Sigmoid colon (tissue), 4 donors: ENCODE data around the gene PTPRD.

Source experiments
- EP300 ChIP-seq, 4 donors: sonication (generic); formaldehyde crosslinking; IDR thresholded peaks; one replicate each; pipeline ENCODE4 v1.6.1; 2017; ENCODE audit warnings: antibody characterized with exemption in 4 of 4
- POLR2A ChIP-seq, 2 donors: fragments of 450-650 bp; IDR thresholded peaks; one replicate each; pipeline ENCODE4 v1.6.1; 2016; ENCODE audit warnings: antibody characterized with exemption in 2 of 2, mild to moderate bottlenecking in 2 of 2, moderate library complexity in 2 of 2
- TF ChIP-seq, protein P1 (sequence below), 4 experiments: fragments of 450-650 bp in 3 of 4; fragments of 200-600 bp in 1 of 4; IDR thresholded peaks; one replicate each; pipeline ENCODE4 v1.5.1; 2016 to 2019; ENCODE audit warnings: antibody characterized with exemption in 4 of 4, mild to moderate bottlenecking in 3 of 4, moderate library complexity in 2 of 4

DNA sequence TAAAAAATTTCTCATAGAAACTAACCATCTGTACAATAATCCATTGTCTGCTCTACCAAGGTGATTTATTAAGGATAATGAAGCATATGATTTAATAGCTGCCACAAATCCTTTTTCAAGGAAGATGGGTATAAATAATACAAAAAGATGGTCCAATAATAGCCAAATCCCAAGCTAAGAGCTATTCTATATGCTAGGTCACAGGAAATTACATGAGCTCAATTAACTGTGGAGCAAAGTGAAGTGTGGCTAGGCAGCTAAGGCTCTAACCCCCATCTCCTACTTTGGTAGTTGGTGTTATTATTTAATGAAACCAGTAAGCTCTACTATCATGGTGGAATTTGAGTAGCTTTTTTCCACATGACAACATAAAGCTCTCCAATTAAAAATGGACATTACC lies 1768.3 kb downstream of the PTPRD start:
- TF ChIP-seq POLR2A (IDR thresholded peaks at IDR 0.05) (no peak), EP300 (IDR thresholded peaks at IDR 0.05) (no peak)
- TF ChIP-seq, protein P1, sequence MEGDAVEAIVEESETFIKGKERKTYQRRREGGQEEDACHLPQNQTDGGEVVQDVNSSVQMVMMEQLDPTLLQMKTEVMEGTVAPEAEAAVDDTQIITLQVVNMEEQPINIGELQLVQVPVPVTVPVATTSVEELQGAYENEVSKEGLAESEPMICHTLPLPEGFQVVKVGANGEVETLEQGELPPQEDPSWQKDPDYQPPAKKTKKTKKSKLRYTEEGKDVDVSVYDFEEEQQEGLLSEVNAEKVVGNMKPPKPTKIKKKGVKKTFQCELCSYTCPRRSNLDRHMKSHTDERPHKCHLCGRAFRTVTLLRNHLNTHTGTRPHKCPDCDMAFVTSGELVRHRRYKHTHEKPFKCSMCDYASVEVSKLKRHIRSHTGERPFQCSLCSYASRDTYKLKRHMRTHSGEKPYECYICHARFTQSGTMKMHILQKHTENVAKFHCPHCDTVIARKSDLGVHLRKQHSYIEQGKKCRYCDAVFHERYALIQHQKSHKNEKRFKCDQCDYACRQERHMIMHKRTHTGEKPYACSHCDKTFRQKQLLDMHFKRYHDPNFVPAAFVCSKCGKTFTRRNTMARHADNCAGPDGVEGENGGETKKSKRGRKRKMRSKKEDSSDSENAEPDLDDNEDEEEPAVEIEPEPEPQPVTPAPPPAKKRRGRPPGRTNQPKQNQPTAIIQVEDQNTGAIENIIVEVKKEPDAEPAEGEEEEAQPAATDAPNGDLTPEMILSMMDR (IDR thresholded peaks at IDR 0.05), result no peak
